CD4-positive, alpha-beta T cell treated with Interleukin-6 for 4 hours (primary cell): ENCODE results near the gene WWC1.
"Not testable (repeated sequence)": the region's sequence is repeated elsewhere in the genome, so short reads cannot be mapped to it uniquely, and the experiment has no call there.

Experiments used
- DNase-seq: peaks from one replicate; pipeline ENCODE4 v3.0.0-alpha.2; 2020; ENCODE audit warnings: mixed read lengths

WWC1 gene

DNA sequence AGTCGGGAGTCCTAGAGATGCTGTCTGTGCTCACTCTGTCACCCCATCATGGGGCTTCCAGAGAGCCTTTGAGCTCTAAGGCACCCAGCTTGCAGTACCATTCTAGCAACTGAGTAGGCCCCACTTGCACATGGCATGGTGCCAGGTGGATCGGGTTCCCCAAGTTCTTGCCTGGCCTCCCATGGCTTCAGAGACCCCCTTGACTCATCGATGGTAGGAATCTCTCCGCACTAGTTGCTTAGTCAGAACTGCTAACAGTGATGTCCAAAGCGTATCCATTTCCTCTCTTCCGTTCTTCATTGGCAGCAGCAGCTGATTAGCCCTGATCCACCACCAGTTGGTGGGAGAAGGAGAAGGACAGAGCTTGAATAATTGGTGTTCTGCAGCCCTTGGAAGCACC, 124.5 kb downstream of the WWC1 start:
- DNase-seq, result no peak

DNA sequence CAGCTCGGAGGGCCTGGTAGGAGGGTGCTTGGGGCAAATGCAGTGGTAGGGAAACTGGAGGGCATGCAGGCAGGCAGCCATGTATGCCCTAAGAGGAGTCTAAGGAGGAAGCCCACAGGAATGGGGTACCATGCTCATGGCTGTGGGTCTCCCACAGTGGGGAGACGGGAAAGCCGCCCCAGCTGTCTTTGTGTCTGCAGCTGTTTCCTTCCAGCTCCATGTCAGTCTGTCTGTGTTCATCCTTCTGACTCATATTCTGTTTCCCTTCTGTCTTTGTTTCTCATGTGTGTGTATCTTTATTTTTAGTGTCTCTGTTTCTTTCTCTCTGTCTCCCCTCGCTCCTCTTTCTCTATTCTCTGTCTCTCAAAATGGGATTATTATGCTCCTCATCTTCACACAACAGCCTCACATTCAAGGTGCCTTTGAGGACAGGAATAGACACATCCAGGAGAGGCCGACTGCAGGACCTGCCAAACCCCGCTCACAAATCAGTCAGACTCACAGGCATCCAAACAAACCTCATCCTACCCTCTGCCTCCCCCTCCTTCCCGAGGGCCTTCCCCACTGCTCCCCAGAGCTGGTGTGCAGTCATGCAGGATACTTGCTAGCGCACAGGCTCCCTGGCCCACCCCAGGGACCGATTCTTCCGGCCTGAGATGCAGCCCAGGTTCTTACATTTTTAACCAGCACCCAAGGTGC, 126.4 kb downstream of the WWC1 start:
- DNase-seq, result no peak

DNA sequence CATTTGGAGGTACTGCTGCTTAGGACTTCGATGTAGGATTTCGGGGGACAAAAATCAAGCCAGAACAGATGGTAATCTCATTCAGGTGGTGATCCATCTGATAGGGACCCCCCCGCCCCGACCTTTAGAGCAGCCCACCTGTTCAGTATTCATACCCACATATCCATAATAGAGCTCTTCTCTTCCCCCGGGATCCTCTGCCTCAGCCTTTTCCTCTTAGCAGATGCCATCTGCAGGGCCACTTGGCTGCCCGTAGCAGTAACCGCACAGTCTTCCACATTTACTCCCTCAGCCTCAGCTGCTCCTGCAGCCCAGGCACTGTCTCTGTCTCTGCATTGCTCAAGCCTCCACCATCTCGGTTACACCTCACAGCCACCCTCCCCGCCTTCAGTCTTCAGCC, 129.0 kb downstream of the WWC1 start:
- no peak for DNase-seq

DNA sequence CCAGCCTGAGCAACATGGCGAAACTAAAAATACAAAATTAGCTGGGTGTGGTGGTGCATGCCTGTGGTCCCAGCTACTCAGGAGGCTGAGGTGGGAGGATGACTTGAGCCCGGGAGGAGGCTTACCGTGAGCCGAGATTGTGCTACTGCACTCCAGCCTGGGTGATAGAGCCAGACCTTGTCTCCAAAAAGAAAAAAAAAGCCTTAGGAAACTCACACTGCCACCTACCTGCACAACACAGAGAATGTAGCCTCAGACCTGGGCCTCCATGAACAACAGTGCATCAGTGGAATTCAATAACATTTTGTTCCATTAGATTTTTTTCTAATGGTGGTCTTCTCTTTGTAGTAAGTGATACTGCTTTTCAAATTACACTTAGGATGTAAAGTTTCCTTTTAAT, 131.0 kb downstream of the WWC1 start:
- DNase-seq, result no peak

DNA sequence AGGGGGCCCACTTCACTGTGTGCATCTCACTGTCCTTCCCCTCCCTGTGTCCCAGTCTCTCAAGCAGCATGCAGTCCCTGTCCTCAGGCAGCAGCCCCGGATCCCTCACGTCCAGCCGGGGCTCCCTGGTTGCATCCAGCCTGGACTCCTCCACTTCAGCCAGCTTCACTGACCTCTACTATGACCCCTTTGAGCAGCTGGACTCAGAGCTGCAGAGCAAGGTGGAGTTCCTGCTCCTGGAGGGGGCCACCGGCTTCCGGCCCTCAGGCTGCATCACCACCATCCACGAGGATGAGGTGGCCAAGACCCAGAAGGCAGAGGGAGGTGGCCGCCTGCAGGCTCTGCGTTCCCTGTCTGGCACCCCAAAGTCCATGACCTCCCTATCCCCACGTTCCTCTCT, 132.0 kb downstream of the WWC1 start:
- DNase-seq, result no peak

DNA sequence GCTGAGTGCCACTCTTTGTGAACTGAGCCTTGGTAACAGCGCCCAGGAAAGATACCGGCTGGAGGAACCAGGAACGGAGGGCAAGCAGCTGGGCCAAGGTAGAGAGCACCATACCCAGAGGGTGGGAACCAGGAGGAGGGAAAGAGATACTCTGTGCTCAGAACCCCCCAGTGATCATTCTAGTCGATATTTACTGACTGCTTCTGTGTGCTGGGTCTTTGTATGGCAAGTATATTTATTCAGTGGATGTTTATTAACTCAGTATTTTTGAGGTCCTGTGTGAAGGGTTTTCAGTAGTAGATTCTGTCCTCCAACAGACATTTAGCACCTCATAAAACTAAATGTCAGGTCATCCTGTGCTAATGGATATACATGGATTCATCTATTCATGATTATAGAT, 132.5 kb downstream of the WWC1 start:
- no peak for DNase-seq

DNA sequence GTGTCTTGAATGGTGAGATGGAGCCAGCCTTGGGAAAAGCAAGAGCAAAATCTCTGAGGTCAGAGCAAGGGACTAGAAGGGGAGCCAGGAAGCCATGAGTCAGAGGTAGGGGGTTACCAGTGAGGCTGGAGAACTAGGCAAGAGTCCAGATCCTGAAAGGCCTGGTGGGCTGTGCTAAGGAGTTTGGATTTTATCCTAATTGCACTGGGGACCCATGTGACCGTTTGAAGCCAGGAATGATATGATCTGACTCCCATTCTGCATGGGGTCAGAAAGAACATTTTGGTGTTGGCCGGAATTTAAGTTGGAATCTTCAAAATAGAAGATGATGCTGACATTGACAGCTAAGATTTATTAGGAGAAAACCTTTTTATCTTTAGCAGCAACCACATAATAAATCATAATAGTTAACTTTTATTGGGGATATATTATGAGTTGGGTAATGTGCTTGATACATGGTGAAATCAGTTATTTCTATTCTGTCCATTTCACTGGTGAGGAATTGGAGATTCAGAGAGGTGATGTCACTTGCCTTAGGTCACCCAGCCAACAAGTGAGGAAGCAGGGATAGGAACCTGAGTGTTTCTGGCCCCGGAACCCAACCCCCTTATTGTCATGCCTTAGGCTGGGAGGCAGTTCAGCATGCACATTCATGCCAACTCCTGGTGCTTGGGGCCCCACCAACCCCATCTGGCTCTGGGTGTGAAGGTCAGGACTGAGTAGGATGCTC, 133.3 kb downstream of the WWC1 start:
- DNase-seq, result no peak

DNA sequence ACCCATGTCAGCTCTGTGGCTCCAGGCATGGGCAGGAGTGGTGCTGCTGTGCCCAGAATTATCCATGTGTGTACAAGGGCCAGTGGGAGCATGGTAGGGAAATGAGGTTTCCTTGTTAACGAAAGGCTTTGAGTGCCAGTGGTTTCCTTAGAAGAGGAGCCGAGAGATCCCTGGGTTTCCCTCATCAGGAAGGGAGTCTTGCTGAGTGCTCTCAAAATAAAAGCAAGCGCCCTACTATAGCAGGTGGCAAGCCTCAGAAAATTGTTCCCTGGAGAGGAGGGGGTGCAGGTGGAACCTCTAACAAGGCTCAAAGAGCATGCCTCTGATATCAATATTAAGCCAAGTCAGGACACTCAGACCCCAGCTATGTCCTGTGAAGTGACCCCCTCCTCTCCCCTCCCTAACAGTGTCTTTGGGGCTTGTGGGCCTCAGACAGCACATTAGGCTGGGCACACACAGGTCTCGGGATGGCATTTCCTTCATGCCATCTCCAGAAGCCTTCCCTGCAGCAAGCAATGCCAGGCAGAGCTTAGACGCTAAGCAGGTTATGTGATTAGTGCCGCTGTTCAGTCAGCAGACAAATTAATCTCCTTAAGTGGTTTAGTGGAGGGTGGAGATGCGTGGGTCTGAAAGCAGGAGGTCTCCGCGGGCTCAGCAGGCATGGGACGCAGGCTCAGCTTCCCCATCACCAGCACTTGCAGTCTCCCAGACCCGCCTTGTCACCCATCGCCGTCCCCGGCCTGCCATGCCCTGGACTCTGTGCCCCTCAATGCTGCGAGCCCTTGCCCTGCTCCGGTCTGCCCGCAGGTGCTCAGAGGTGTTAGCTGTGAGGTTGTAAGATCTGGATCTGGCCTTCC, 134.8 kb downstream of the WWC1 start:
- no peak for DNase-seq

DNA sequence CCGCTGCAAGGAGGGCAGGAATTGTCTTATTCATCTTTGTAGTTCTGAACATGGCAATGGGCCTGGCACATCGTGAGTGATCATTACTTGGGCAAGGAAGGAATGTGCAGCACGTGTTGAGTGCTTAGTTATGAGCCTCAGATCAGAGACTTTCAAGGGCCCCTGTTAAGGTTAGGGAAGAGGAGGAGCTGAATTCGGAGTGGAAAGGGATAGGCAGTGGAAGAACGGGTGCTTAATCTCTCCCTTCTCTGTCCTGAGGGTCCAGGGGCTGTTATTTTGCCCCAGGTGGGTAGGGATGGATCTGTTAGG, 135.4 kb downstream of the WWC1 start:
- no peak for DNase-seq

DNA sequence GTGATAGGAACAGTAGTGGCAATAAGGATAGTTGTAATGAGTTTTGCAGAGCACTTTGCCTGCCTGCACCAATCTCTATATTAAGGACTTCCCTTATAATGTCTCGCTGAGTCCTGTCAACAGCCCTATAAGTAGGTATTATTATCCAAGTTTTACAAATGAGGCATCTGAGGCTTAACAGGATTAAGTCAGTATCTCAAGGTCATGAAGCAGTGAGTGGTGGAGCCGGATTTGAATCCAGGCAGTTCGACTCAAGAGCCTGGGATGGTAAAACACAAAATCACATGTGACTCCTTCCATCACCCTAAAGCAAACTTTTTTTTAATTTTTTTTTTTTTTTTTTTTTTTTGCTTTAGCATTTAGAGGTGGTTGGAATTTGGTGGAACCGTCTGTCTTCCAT, 135.8 kb downstream of the WWC1 start:
- DNase-seq, result no peak

DNA sequence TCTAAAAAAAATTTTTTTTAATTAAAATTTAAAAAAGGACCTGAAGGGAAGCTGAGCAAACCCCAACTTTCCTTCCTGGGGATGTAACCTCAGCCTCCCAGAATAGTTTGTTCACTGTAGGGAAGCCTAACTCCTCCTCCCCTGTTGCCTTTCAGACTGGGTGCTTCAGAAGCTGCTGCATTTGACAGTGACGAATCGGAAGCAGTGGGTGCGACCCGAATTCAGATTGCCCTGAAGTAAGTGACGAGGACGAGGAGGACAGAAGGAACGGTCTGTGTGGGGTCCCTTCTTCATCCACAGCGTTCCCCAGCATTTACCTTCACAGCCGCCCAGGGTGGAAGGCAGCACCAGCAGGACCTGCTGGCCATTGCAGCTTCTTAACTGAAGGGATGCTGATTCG, 137.1 kb downstream of the WWC1 start:
- no peak for DNase-seq

DNA sequence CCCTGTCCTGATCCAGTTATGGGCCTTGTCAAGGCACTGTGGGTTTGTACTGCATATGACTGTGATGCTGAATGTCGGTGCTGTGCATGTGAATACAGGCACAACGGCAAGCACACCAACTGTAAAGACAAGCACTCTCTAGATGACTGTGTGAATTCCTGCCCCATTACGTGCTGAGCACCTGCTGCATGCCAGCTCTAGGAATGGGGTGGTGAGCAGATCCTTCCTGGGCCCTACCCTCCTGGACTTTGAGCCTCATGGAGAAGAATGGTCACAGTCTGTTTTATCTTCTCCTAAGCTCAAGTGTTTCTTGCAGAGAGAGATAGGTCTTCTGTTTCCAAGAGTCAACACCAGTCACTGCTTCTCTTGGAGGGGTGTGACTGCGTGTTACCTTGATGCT, 138.9 kb downstream of the WWC1 start:
- DNase-seq, result no peak

DNA sequence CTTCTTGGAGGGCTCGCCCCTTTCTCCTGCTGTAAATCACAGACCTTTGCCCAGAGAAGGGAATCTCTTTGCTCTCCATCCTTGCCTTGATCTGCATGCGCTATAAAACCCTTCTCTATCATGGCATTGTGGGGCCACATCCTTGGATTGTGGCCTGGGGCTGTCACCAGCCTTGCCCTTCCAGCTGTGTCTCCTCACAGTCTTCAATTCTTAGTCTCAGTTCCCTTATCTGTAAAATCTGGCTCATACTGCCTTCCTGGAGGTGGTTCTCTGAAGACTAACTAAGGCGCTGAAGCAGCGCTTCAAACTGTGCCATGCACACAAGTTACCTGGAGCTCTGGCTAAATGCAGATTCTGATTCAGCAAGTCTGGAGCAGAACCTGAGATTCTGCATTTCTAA, 141.5 kb downstream of the WWC1 start:
- no peak for DNase-seq

DNA sequence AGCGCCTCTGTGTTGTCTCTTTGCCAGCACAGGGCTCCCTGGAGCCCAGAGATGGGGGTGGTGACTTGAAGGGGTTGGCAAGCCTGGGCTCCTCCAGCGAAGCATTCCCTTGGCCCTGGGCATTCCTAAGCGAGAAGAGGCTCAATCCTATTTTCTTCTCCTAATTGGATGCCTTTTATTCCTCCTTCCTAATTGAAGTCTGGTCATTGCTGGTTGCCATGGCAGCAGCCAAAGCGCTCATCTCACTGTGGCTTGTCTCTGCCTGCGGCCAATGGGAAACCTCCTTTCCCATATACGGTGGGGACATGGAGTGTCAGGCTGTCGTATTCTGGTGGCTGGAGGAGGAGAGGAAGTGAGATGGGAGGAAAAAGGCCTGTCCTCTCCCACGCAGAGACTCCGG, 142.6 kb downstream of the WWC1 start:
- DNase-seq, result no peak

DNA sequence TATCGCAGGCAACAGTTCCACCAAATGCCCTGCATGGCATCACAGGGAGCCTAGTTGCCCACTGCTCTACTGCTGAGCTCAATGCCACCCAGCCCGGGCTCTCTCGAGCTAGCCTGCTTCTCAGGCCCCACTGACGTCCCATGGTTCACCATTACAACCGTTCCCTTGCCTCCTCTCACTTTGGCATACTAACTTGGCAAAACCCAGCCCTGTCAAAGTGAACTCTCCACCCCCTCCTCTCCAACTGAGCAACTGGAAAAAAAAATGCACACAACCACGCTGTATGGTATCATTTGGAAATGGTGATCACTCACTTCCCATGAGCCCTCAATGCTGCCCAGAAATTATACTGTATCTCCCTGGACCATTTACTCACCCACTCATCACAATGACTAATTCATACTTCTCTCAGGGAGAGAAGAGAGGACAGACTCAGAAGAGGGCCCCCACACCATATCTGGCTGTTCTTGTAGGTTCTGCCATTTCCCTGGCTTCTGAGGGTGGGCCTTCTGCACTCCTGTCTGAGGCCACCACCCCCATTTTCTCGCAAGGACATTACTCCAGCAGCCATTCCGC, 143.4 kb downstream of the WWC1 start:
- no peak for DNase-seq

DNA sequence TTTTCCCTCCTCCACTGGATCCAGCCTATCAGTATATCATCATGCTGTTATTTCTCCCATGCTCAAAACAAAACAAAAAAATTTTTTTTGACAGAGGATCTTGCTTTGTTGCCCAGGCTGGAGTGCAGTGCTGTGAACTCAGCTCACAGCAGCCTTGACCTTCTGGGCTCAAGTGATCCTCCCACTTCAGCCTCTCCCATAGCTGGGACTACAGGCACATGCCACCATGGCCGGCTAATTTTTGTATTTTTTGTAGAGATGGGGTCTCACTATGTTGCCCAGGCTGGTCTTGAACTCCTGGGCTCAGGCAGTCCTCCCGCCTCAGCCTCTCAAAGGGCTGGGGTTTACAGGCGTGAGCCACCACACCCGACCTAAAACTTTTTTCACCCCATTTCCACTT, 143.9 kb downstream of the WWC1 start:
- not testable (repeated sequence) for DNase-seq

DNA sequence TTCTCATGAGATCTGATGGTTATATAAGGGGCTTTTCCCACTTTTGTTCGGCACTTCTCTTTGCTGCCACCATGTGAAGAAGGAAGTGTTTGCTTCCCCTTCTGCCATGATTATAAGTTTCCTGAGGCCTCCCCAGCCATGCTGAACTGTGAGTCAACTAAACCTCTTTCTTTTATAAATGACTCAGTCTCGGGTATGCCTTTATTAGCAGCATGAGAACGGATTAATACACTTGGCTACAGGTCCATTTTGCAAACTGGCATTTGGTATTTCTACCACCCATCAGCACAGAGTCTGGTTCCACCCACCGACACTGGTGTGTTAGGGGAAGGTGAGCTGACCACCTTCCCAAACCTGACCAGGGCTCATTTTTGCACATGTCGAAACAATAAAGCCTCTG, 146.9 kb downstream of the WWC1 start:
- no peak for DNase-seq

DNA sequence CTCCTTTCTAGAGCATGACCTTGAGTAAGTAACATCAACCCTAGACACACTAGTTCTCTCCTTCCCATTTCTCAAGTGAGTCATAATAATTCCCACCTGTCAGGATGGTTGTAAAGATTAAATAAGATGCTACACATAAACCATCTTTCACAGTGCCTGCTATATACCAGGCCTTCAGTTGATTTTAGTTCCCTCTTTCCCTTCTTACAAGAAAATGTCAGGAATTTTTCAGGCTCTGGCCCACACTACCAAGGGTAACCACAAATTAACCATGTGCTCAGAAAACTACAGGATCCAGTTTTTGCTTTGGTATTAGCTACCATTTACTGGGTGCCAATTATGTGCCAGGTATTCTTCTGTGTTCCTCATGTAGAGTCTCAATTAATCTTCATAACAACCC, 152.1 kb downstream of the WWC1 start:
- DNase-seq, result no peak

DNA sequence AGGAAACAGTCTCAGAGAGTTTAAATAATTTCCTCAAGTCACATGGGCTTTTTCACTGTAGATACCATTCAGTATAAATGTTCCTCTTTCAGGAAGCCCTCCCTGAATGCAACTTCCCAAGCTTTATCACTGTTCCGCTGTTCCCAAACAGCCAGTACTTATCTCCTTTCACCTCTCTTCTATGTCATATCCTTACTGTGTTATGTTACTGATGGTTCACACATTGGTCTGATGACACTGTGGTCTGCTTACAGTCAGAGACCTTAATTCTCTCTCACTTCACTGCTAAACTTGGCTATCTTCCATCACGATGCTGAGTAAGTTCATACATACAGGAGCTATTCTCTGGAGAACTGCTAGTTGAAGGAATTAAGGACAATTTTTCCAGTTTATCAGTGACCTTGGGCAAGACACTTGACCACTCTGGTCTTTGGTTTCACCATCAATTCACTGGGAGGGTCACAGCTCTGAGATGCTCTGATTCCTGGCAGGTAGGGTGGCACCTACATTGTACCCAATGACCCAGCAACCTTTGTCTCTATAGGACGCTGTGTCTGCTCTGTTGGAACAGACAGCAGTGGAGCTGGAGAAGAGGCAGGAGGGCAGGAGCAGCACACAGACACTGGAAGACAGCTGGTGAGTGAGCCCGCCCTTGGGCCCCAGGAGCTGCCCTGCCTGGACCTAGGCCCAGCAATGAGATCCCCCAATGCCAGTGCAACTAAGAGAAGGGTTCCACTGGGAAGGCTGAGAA, 152.7 kb downstream of the WWC1 start:
- DNase-seq, result no peak

DNA sequence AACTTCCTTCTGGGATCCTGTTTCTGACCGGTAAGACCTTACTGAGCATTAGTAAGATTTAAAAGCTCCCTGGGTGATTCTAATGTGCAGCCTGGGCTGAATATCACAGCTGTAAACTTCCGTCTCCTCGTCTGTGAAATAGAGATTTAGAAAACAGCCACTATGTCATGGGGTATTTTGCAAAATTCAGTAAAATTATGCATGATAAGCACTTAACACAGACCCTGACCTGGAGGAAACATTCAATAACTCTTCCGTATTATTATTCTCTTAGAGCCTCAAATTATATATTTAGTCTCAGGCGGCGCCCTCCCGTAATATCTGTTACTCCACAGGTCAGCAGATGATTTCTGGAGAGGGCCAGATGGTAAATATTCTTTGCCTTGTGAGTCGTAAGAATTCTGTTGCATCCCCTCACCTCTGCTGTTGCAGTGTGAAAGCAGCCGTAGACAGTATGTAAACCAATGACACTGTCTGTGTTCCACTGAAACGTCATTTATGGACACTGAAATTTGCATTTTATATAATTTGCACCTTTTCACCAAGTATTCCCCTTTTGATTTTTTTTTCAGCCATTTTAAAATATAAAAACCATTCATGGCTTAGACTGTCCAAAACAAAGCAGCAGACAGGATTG, 155.7 kb downstream of the WWC1 start:
- DNase-seq, result no peak

DNA sequence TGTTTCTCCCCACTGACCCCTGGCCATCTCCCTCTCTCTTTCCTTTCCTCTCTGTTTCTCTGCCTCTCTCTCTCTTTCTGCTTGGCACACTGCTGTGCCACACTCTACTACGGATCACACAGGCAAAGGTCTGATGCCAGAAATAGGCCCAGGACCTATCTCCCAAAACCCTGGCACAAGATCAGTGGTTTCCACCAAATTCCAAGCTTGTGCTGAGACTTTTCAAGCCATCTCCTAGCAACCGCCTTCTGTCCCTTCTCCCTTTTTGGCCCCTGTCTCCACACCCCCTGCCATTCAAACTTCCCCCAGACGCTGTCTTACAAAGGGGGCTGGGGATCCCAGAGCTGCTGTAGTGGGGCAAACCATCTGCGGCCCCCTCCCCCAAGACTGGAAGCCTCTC, 156.4 kb downstream of the WWC1 start:
- DNase-seq, result no peak

DNA sequence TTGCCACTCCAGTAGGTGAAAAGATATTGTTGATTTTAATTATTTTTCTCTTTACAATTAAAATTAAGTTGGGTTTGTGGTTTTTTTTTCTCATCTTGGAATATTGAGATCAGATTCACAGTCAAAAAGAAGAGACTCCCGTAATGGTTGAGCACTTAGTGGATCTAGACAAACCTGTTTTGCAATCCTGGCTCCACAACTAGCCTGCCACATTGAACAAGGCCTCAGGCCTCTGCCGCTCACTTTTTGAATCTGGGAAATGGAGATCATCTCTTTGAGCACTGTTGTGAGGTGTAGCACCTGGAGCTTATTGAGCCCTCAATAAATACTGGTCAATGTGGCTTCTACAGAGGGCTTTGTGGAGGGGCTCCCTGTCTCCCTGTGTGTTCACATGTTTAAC, 157.7 kb downstream of the WWC1 start:
- DNase-seq, result no peak

DNA sequence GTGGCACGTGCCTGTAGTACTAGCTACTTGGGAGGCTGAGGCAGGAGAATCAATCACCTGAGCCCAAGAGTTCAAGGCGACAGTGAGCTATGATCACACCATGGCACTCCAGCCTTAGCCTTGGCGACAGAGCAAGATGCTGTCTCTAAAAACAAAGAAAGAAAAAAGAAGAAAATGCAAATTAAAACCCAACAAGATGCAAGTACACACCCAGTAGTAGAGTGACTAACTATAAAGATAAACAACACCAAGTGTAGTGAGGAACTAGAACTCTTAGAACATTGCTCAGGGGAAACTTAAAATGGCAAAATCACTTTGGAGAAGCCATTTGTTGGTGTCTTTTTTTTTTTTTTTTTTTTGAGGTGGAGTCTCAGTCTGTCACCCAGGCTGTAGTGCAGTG, 160.1 kb downstream of the WWC1 start:
- no peak for DNase-seq
